Esophagus muscularis mucosa (tissue), 3 donors: ENCODE results near the gene CTF1.

Experiments
- EP300 ChIP-seq: sonication (generic); formaldehyde crosslinking; IDR thresholded peaks from one replicate; pipeline ENCODE4 v1.6.1; 2017; ENCODE audit warnings: antibody characterized with exemption
- TF ChIP-seq, protein P1 (sequence below), 3 experiments: fragments of 200-600 bp in 2 of 3; fragments of 450-650 bp in 1 of 3; sonication (generic) in 2 of 3; IDR thresholded peaks; one replicate each; pipeline ENCODE4 v1.5.1; 2017 to 2019; ENCODE audit warnings: antibody characterized with exemption in 3 of 3, mild to moderate bottlenecking in 2 of 3, moderate library complexity in 1 of 3

GRCh38 chr16:30925995-30926811 is 29.8 kb downstream of the CTF1 start:
- TF ChIP-seq, protein P1, sequence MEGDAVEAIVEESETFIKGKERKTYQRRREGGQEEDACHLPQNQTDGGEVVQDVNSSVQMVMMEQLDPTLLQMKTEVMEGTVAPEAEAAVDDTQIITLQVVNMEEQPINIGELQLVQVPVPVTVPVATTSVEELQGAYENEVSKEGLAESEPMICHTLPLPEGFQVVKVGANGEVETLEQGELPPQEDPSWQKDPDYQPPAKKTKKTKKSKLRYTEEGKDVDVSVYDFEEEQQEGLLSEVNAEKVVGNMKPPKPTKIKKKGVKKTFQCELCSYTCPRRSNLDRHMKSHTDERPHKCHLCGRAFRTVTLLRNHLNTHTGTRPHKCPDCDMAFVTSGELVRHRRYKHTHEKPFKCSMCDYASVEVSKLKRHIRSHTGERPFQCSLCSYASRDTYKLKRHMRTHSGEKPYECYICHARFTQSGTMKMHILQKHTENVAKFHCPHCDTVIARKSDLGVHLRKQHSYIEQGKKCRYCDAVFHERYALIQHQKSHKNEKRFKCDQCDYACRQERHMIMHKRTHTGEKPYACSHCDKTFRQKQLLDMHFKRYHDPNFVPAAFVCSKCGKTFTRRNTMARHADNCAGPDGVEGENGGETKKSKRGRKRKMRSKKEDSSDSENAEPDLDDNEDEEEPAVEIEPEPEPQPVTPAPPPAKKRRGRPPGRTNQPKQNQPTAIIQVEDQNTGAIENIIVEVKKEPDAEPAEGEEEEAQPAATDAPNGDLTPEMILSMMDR (IDR thresholded peaks at IDR 0.05): no peak
- no peak for TF ChIP-seq EP300
